ENCODE results near the gene FOXP1.

DNA sequence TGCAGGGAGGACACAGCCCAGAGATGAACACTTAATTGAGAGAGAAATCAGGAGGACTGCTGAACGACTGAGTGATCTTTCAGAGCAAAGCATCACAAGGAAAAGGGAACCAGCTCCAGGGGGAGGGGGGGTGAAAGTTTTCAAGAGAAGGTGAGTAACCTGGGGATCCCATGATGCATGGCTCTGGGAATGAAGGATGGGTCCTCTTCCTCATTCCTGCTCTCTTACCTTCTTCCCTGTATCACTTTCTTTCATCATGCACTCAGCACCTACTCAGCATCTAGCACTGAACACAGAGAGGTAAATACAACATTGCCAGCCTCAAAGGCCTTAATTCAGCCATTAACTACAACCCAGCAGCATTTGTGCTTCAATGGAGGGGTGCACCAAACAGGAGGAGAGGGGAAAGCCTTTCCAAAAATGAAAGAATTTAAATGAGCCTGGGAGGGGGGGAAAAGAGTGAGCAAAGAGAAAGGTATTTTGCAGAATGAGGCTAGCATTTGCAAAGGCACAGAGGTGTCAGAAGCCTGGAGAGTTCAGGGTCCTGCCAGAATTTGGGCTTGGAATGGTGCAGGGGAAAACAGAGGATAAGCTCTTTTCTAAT is 427.4 kb downstream of the FOXP1 start:
- no peak for TF ChIP-seq POLR2AphosphoS5 (IDR thresholded peaks at IDR 0.05; ENCODE audit: insufficient read depth in 1 of 2, low read depth in 1 of 2)
- no peak for TF ChIP-seq POLR2A (IDR thresholded peaks at IDR 0.05)
